Fibroblast of peridontal ligament (primary cell): ENCODE measurements around the gene RABGAP1.
A peak's percentile ranks its signal among the peaks of the same experiment; 100 is the strongest.

Experiments
- DNase-seq: peaks from one replicate; pipeline ENCODE4 v3.0.0-alpha.2; 2010; ENCODE audit errors: extremely low read depth

RABGAP1 gene

DNA sequence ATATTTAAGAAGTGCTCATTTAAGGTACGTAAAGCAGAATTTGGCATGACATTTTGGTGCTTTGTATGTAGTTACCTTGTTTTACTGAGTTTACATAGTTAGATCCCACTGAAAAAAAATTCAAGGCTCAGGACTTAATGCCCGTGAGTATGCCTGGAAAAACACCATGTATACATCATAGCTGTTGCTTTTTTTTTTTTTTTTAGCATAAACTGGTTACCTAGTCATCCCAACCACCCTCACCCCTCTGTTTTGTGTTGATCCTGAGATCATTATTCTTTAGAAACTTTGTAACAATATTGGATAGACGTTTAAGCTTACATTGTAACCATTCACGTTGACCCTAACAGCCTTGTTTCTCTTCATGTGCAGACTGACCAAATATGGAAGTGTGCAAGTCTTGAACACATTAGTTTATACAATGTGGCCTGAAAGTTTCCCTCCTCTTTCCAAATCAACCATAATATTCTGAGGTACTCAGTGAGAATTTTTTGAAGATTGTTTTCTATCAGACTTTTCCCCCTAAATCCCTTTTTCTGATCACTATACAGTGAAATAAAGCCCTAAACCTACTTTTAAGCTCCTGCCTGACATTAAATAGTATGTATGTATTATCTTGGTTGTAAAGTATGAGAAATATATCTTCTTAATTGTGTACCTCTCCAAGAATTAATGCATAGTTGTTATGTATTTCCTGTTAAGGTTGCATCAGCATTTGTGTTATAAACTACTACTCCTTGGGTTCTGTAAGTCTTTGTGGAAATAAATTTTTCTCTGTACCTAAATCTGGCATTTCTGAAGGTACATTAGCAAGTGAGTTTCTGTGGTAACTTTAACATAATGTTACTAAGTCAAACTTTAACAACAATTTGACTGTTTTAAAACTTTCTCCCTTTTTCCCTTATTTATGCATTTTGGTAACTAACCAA is 4.4 kb downstream of the RABGAP1 start:
- peak; percentile 42 for DNase-seq

GRCh38 chr9:122946461-122947005 is 5.7 kb downstream of the RABGAP1 start:
- no peak for DNase-seq

DNA sequence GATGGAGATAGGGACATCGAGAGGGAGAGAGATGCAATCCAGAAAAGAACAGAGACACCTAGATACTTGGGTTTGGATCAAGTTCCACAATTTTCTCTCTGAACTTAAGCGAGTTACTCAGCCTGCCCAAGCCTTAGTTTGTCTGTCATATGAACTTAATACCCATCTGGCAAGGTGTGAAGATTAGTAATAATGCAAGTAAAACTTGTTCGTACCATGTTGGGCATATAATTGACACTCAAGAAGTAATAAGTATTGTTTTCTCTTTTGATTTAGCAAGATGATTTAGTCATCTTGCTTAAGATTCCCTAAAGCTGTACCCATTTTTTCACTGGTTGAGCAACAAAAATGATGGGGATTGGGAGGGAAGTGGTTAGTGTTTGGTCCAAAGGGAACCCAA is 7.5 kb downstream of the RABGAP1 start:
- no peak for DNase-seq

- DNase-seq, result no peak
Observed at GRCh38 chr9:122949696-122950095, 8.9 kb downstream of the RABGAP1 start.

DNA sequence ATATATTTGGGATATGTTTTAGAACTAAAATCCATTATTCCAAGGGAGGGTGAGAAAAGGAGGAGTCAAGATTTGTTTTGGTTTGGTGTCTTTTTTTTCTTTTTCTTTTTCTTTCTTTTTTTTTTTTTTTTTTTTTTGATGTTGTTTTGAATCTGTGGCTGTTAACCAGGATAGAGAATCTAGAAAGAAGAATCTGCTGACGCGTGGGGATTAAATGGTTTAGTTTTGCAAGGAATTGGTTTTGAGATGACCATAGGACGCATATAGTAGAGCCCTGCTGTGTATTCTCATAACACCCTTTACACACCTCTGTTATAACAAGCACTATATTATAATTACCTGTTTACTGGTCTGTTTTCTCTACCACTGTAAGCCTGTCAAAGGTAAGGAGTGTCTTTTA is 9.4 kb downstream of the RABGAP1 start:
- DNase-seq, result no peak

- DNase-seq, result no peak
Observed at GRCh38 chr9:122951056-122951455, 10.2 kb downstream of the RABGAP1 start.

GRCh38 chr9:122954253-122954691 is 13.5 kb downstream of the RABGAP1 start:
- DNase-seq, result peak; percentile 50

DNA sequence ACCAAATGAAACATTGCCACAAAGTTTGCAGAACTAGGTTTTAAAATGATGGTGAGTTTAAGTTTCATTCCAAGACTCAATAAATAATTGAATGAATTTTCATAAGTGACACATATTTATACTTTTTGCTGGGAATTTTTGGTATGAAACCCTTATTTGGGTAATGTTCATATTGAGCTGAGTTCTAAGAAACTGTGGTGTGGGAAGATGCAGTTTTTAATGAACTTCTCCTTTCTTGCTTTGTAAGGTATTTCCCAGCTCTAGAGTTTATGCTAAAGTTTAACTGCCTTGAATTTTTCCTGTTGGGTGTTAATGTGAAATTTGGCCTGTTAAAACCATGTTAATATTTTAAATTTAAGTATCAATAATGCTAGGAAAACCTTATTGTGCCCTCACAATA is 15.1 kb downstream of the RABGAP1 start:
- no peak for DNase-seq

DNA sequence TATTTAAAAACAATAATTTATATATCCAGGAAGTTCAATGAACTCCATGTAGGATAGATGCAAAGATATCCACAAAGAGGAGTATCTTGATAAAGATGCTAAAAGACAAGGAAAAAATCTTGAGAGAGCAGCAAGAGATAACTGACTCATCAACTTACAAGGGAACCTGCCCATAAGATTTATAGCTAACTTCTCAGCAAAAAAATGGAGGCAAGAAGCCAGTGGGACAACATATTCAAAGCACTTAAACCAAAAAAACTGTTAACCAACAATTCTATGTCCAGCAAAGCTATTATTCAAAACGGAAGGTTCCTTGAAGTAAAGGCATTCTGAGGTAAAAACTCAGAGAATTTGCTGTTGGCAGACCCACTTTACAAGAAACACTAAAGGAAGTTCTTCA is 20.3 kb downstream of the RABGAP1 start:
- no peak for DNase-seq

- no peak for DNase-seq
Observed at GRCh38 chr9:122975196-122975595, 34.4 kb downstream of the RABGAP1 start.

DNA sequence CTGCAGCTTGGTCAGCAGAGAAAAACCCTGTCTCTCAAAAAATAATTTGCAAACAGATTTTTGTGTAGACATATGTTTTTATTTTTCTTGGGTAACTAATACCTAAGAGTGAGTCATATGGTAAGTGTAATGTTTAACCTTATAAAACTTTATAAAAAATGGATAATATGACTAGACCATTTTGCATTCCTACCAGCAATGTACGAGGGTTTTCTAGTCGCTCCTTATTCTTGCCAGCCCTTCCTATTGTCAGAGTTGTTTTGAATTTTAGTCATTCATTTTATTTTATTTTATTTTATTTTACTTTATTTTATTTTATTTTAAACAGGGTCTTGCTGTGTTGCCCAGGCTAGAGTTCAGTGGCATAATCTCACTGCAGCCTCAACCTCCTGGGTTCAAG is 37.8 kb downstream of the RABGAP1 start:
- DNase-seq, result no peak

DNA sequence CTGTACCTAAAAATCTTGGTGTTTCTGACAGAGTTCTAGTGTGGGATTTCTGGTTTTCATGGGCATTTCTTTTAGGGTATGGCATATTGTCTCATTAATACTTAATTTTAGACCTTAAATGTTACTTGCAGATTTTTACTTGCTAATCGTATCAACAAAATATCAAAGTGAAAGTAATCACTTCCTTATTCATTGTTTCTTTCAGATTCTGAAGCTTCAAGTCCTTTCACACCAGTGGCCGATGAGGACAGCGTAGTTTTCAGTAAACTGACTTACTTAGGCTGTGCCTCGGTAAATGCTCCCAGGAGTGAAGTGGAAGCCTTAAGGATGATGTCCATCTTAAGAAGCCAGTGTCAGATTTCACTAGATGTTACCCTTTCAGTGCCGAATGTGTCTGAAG is 45.2 kb downstream of the RABGAP1 start:
- peak; percentile 35 for DNase-seq

DNA sequence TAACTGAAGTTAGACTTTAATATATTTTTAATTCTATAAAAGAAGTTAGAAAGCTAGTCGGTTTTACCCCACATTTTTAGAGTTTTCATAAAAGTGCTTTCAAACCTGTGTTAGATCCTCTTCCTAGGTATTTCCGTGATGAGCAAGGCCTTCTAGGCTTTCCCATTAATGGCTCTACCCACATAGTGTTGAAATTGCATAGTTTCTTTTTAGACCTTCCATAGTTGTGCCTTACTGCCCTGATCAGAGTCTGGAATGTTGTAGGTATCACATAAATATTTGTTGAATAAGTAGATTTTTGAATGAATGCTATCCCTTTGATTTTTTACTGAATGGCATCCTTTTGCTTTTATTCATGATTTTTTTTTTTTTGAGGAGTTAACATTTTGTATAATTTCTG is 47.3 kb downstream of the RABGAP1 start:
- no peak for DNase-seq

- DNase-seq, result peak; percentile 47
Observed at GRCh38 chr9:122988920-122989621, 48.3 kb downstream of the RABGAP1 start.

GRCh38 chr9:122991370-122991830 is 50.6 kb downstream of the RABGAP1 start:
- DNase-seq, result peak; percentile 94

DNA sequence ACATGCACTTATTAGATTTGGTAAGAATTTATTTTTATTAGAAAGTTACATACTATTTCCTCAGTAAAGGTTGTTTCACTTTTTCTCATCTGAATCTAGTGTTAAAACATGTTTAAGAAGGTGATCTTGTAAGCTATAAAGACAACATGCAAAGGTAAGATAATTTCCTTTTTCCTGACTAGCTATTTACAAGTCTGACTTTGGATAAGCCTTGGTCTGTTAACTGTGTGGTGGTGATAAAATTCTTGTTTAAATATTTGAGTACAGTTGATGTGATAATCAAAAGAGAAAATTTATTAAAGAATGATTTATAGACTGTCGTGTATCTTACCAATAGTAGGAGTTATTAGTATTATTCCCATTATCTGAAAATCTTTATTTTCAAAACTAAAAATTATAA is 55.8 kb downstream of the RABGAP1 start:
- no peak for DNase-seq

DNA sequence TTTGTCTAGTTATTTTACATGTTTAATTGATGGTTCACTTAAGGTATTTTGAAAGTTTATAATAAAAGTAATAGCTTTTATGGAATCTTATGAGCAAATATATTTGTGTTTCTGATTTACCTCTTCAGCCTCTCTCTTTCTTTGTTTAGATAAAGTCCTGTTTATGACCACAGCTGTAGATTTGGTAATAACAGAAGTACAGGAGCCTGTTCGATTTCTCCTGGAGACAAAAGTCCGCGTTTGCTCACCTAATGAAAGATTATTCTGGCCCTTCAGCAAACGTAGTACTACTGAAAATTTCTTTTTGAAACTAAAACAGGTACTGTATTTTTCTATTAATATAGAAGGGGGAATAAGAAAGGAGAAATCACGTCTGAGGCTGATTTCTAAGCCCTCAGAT is 57.6 kb downstream of the RABGAP1 start:
- no peak for DNase-seq

- DNase-seq, result no peak
Observed at GRCh38 chr9:123000371-123001068, 59.7 kb downstream of the RABGAP1 start.

DNA sequence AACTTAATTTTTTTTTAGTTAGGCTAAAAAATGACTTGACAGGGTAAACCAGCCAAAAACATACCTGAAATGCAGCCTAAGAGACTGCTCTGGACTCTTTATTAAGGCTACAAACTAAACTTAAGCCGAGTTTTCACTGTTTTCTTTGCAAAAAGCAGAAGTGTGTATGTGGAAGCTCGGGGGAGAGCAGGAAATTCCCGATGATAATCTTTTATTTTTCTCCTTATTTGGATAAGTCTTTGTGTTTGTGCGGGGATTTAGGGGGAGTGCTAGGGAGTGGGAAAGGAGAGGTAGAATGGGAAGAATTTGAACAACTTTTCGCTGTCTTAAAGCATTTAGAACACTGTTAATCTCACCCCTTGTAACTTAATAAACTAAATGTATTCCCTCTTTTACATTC is 61.9 kb downstream of the RABGAP1 start:
- peak; percentile 65 for DNase-seq

DNA sequence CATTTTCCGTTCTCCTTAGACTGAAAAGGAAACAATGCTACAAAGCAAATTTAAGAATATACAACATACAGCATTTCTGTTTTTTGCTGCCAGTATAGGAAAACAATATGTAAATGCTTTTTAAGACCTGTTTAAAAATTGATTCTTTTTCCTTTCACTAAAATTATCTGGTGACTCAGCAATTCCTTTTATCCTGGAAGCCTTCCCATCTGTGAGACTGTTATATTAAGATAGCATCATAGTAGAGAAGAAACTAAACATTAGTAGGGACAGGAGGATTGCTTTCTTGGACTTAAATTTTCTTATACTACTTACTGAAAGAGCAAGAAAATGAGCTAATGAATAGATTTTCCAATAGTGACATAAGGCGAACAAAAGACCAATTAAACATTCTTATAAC is 62.6 kb downstream of the RABGAP1 start:
- DNase-seq, result peak; percentile 76

DNA sequence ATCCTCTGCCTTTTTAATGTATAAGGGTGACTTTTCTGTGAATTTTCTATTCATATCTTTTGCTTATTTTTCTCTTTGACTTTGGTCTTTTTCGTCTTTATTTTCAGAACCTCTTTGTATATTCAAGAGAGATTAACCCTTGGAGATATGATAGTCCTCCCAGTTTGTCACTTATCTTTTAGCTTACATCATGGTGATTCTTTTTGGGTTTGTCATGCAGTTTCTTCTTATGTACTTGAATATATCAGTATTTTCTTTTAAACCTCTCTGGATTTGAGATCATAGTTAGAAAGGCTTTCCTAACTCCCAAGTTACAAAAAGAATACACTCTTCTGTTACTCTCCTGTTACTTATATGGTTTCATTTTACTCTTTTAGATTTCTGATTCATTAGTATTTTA is 65.1 kb downstream of the RABGAP1 start:
- DNase-seq, result no peak

DNA sequence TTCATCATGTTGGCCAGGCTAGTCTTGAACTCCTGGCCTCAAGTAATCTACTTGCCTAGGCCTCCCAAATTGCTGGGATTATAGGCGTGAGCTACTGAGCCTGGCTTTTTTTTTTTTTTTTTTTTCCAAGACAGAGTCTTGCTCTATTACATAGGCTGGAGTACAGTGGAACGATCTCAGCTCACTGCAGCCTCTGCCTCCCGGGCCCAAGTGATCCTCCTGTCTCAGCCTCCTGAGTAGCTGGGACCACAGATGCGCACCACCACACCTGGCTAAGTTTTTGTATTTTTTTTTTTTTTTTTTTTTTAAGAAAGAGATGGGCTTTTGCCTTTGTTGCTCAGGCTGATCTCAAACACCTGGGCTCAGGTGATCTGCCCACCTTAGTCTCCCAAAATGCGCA is 66.4 kb downstream of the RABGAP1 start:
- no peak for DNase-seq
